HepG2 (cell line): ENCODE measurements around the gene OPTN. TPM values are rescaled to one million over a fixed set of nuclear protein-coding genes. Genes with fewer than 3 reads are reported as not detected.

Experiments
- ATAC-seq: fragments of 200-7000 bp; cut with Tn5 transposase; 3 replicates; pipeline ENCODE4 v1.9.1; 2020; ENCODE audit warnings: mild to moderate bottlenecking, moderate library complexity
- BruUV-seq: library from RNA; stranded (reverse); fragments of 400-500 nt; replicated peaks from 2 replicates; lab custom pipeline; 2021; lab: Mats Ljungman, UMichigan
- CTCF ChIA-PET: fragments of 300-600 bp; formaldehyde crosslinking; extraction: SDS; loops from one replicate; lab custom pipeline; 2021; ENCODE audit warnings: low total read pairs, inconsistent platforms, low intra/inter-chr PET ratio; lab: Yijun Ruan, JAX
- POLR2A ChIA-PET: fragments of 350-600 bp; sonication (Branson Sonifier 250); formaldehyde crosslinking; loops from one replicate; lab custom pipeline; 2020; ENCODE audit warnings: antibody characterized with exemption, inconsistent platforms; lab: Yijun Ruan, JAX
- DNase-seq: peaks from one replicate; pipeline ENCODE4 v3.0.0-alpha.2; 2015; ENCODE audit warnings: low spot score
- FAIRE-seq: peaks from 3 replicates; lab custom pipeline; 2011; peaks lifted over from hg19 to GRCh38; lab: Jason Lieb, UNC
- H2AFZ ChIP-seq: one replicate; pipeline ENCODE4 v1.6.1; 2011; ENCODE audit warnings: low read length, inconsistent platforms
- H3K27ac ChIP-seq: fragments of 300-600 bp; 3 replicates; pipeline ENCODE4 v1.8.0; 2011; ENCODE audit warnings: mixed run types, mild to moderate bottlenecking, mixed read lengths, low read length, inconsistent platforms; ENCODE audit not compliant: insufficient read depth; ENCODE audit errors: extremely low read length
- H3K27me3 ChIP-seq, 2 experiments: fragments of 200-600 bp in 1 of 2; 2 replicates in 1 of 2; 3 replicates in 1 of 2; pipeline versions ENCODE4 v1.6.0 to v1.8.0; 2011; ENCODE audit warnings: low read length in 2 of 2, mild to moderate bottlenecking in 2 of 2, moderate library complexity in 2 of 2, inconsistent platforms in 1 of 2; ENCODE audit not compliant: insufficient read depth in 2 of 2, control insufficient read depth in 1 of 2
- H3K36me3 ChIP-seq, 2 experiments: fragments of 200-600 bp in 1 of 2; replicated peaks in 1 of 2; 2 replicates in 1 of 2; 3 replicates in 1 of 2; pipeline versions ENCODE4 v1.5.1 to v1.8.0; 2011; ENCODE audit warnings: low read length in 2 of 2, inconsistent platforms in 1 of 2; ENCODE audit not compliant: insufficient read depth in 2 of 2, control insufficient read depth in 1 of 2
- H3K4me1 ChIP-seq: 2 replicates; pipeline ENCODE4 v1.5.1; 2012; ENCODE audit warnings: low read length, inconsistent platforms; ENCODE audit not compliant: insufficient read depth
- H3K4me2 ChIP-seq: 2 replicates; pipeline ENCODE4 v1.6.0; 2011; ENCODE audit warnings: low read depth, low read length, inconsistent platforms
- H3K4me3 ChIP-seq, 3 experiments: fragments of 200-600 bp in 1 of 3; sonication (generic), shearing (Covaris generic) in 1 of 3; replicated peaks in 1 of 3; 2 replicates each; pipeline ENCODE4 v1.5.1; 2011 to 2016; ENCODE audit warnings: low read length in 3 of 3, inconsistent platforms in 2 of 3, low read depth in 2 of 3, mild to moderate bottlenecking in 2 of 3, control low read depth in 1 of 3, mixed read lengths in 1 of 3; ENCODE audit not compliant: insufficient read depth in 1 of 3
- H3K79me2 ChIP-seq: one replicate; pipeline ENCODE4 v1.6.1; 2011; ENCODE audit warnings: low read length, inconsistent platforms; ENCODE audit not compliant: insufficient read depth
- H3K9ac ChIP-seq: 2 replicates; pipeline ENCODE4 v1.6.0; 2011; ENCODE audit warnings: mild to moderate bottlenecking, low read depth, low read length, inconsistent platforms; ENCODE audit not compliant: insufficient read depth
- H3K9me3 ChIP-seq: 2 replicates; pipeline ENCODE4 v1.5.1; 2012; ENCODE audit warnings: mild to moderate bottlenecking, low read length
- H4K20me1 ChIP-seq: 2 replicates; pipeline ENCODE4 v1.6.0; 2011; ENCODE audit warnings: inconsistent platforms, mild to moderate bottlenecking, low read length, moderate library complexity; ENCODE audit not compliant: insufficient read depth
- FOSL2 ChIP-seq: sonication (generic); formaldehyde crosslinking; IDR thresholded peaks from 2 replicates; pipeline ENCODE4 v1.4.0; 2020; ENCODE audit warnings: missing genetic modification reagents
- GATAD2A ChIP-seq: IDR thresholded peaks from 2 replicates; pipeline ENCODE4 v1.6.1; 2016
- MED1 ChIP-seq: sonication (generic); formaldehyde crosslinking; IDR thresholded peaks from 2 replicates; pipeline ENCODE4 v1.4.0; 2020; ENCODE audit warnings: missing genetic modification reagents
- NFKBIZ ChIP-seq: IDR thresholded peaks from 2 replicates; pipeline ENCODE4 v1.6.1; 2018; ENCODE audit warnings: missing genetic modification reagents, missing compliant biosample characterization
- STAG1 ChIP-seq: sonication (generic); formaldehyde crosslinking; IDR thresholded peaks from 2 replicates; pipeline ENCODE4 v1.4.0; 2020; ENCODE audit warnings: missing genetic modification reagents
- XRCC5 ChIP-seq: fragments of 200-400 bp; formaldehyde crosslinking; optimal IDR thresholded peaks from 2 replicates; pipeline ENCODE3; 2017; ENCODE audit warnings: mild to moderate bottlenecking, low read length
- YEATS4 ChIP-seq: sonication (generic); formaldehyde crosslinking; IDR thresholded peaks from 2 replicates; pipeline ENCODE4 v1.4.0; 2020; ENCODE audit warnings: missing genetic modification reagents, borderline replicate concordance
- ZFP36L1 ChIP-seq: sonication (generic); formaldehyde crosslinking; IDR thresholded peaks from 2 replicates; pipeline ENCODE4 v1.8.0; 2022; ENCODE audit warnings: mild to moderate bottlenecking, missing genetic modification reagents, moderate library complexity
- ZNF501 ChIP-seq: sonication (generic); formaldehyde crosslinking; IDR thresholded peaks from 2 replicates; pipeline ENCODE4 v1.5.1; 2020; ENCODE audit warnings: mild to moderate bottlenecking, moderate library complexity, missing genetic modification reagents
- ZNF605 ChIP-seq: sonication (generic); formaldehyde crosslinking; IDR thresholded peaks from 2 replicates; pipeline ENCODE4 v1.8.0; 2022; ENCODE audit warnings: mild to moderate bottlenecking, missing genetic modification reagents
- ZNF879 ChIP-seq: sonication (generic); formaldehyde crosslinking; IDR thresholded peaks from 2 replicates; pipeline ENCODE4 v1.8.1; 2023; ENCODE audit warnings: missing genetic modification reagents
- ZSCAN30 ChIP-seq: sonication (generic); formaldehyde crosslinking; IDR thresholded peaks from 2 replicates; pipeline ENCODE4 v1.5.0; 2020; ENCODE audit warnings: mild to moderate bottlenecking, missing genetic modification reagents
- WGBS: methylation state at CpG from one replicate; pipeline ENCODE4 v1.1.6; 2017; ENCODE audit warnings: low lambda C conversion rate; 5-methylcytosine and 5-hydroxymethylcytosine counted together
- in situ Hi-C: cut with HindIII; loops from 2 replicates; pipeline ENCODE4 v1.10.0; 2017; ENCODE audit warnings: low pct_unique_long_range_greater_than_20kb; ENCODE audit not compliant: extremely low pct_ligation_motif_present
- intact Hi-C: fragments of 100-400 bp; cut with micrococcal nuclease; formaldehyde crosslinking; loops from one replicate; pipeline ENCODE4 v1.10.0; 2022; ENCODE audit not compliant: unreplicated experiment
- polyA plus RNA-seq, 8 experiments: library from polyadenylated mRNA; depleted of rRNA in 3 of 8; stranded (reverse) in 7 of 8; unstranded in 1 of 8; fragments of >200 nt; fragmentation: Illumina TruSeq in 4 of 8; extraction: Trizol in 4 of 8; gene quantifications; 2 replicates each; pipeline versions ENCODE4 v1.2.1 to v1.2.3, GENCODE V29; 2011 to 2016; ENCODE audit warnings: low read depth in 4 of 8, missing spikeins in 1 of 8, mixed read lengths in 1 of 8; ENCODE audit not compliant: insufficient read depth in 1 of 8
- total RNA-seq, 5 experiments: library from RNA; depleted of rRNA; stranded (reverse); fragments of >200 nt; fragmentation: Illumina TruSeq; extraction: Trizol; gene quantifications; 2 replicates each; pipeline ENCODE4 v1.2.3, GENCODE V29; 2016; ENCODE audit warnings: low read depth in 1 of 5
- TF ChIP-seq, protein P1 (sequence below): sonication (generic); formaldehyde crosslinking; IDR thresholded peaks from 2 replicates; pipeline ENCODE4 v1.5.0; 2020; ENCODE audit warnings: mild to moderate bottlenecking, missing genetic modification reagents, moderate library complexity
- TF ChIP-seq, protein P2 (sequence below): sonication (generic); formaldehyde crosslinking; IDR thresholded peaks from 2 replicates; pipeline ENCODE4 v1.8.1; 2023; ENCODE audit warnings: mild to moderate bottlenecking, moderate library complexity, missing genetic modification reagents

OPTN gene
- total and polyA plus RNA-seq, 2 of the 13 experiments (the other 11 are each of a cell fraction or from before 2014, with no cell fraction given) = 13.4 to 46.6 TPM

DNA sequence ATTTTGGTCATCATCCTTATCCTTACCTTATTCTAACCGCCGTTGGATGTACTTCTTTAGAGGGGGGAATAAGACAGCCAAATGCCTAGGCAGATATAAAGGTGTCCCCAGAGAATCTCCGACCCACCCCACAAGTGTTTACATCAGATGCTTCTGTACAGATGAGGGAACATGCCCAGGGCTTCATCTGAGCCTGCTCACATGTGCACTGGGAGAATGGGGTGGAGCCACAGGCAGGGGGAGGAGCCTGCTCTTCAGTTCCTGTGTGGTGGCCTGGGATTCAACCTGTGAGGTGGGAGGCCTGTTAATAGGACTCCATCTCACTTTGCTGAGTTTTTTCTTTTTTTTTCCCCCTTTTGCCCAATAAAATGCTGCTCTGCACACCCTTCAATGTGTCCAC is 27.6 kb upstream of the OPTN start:
- no peaks in the 10 kb centered on the region for H3K4me1 ChIP-seq
- 47% methylated on average over 3 of the region's 3 CpGs for WGBS
- no peaks in the 10 kb centered on the region for H4K20me1 ChIP-seq
- no peak overlapping the region for H3K4me2 ChIP-seq
- no peak overlapping the region for H3K4me3 ChIP-seq
- TF ChIP-seq ZNF501 (CRISPR knock-in tag) = no peak
- CTCF ChIA-PET = no interaction called here
- intact Hi-C loops = no loop called here
- no peak for DNase-seq
- no peaks in the 10 kb centered on the region for H3K36me3 ChIP-seq
- no peak overlapping the region for H3K27ac ChIP-seq
- FAIRE-seq = no peak
- H3K27me3 ChIP-seq = peaks cover 0 to 16% of the 10 kb centered on the region in 2 experiments; a peak in 3 of 5 replicates
- ATAC-seq = no peak
- POLR2A ChIA-PET = no interaction called here
- BruUV-seq = no TSS peak
- H3K79me2 ChIP-seq = no peaks in the 10 kb centered on the region
- H3K9ac ChIP-seq = no peak overlapping the region
- H3K9me3 ChIP-seq = no peaks in the 10 kb centered on the region
- H2AFZ ChIP-seq = no peak overlapping the region
- in situ Hi-C loops = loop anchor here (10.0 kb wide), 1 partner anchor 358 kb away; no protein-coding TSS in a partner anchor

DNA sequence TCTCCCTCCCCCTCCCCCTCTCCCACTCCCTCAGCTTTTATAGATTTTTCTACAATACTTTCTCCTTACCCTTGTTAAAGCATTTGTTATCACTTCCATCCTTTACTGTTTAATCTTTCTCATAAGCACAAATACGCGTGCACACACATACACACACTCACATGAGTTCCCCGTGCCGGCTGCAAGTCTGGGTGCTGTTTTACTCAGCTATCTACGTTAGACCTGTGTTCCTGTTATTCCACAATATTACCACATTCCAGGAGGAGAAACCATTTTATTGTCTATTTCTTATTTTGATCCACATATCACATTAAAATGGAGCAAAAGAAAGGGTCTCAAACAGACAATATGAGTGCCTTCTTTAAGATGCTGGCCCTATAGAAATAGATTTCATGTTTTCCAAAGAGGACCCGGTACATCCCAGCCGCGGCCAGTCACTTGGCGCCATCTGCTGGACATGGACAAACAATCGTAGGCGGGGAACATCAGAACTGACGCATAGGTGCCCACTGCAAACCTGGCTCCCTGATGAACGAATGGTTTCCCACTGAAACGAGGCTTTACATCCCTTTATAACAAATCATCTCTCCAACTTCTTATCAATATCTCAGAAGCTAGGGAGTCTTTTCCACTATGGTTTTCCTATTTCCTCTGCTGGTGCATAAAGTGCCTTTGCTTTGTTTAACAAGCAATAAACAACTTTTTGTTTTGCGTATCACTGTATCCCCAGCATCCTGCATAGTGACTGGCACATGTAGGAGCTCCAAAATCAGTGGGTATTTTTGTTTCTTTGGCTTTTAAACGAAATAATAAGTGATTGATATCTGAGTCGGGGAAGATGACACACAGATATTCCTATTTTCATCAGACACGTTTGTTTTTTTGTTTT is 25.2 kb upstream of the OPTN start:
- ATAC-seq (peak; percentile 97), FAIRE-seq (peak; percentile 18), DNase-seq (peak; percentile 30)
- Histone ChIP-seq H3K36me3 (no peaks in the 10 kb centered on the region), H3K9ac (no peak overlapping the region), H3K4me3 (no peak overlapping the region), H3K79me2 (no peaks in the 10 kb centered on the region), H3K27ac (no peak overlapping the region), H3K4me2 (no peak overlapping the region), H2AFZ (no peak overlapping the region), H4K20me1 (no peaks in the 10 kb centered on the region), H3K9me3 (peaks cover 8% of the 10 kb centered on the region), H3K4me1 (peaks cover 3% of the 10 kb centered on the region; the same call in 1 of the 2 replicates), H3K27me3 (peaks cover 0 to 10% of the 10 kb centered on the region in 2 experiments; a peak in 2 of 5 replicates)
- in situ Hi-C loops (loop anchor here (10.0 kb wide), 1 partner anchor 360 kb away; no protein-coding TSS in a partner anchor), intact Hi-C loops (loop anchor here (1.0 to 2.0 kb wide), 3 partner anchors 173 to 368 kb away; no protein-coding TSS in a partner anchor)
- ChIA-PET CTCF (interaction anchor here (1.3 to 1.6 kb wide), 3 partner anchors 292 to 367 kb away, joined by 3 to 8 read pairs (median 5); no protein-coding TSS in a partner anchor), POLR2A (no interaction called here)
- WGBS = 13% methylated on average over 17 of the region's 18 CpGs
- no TSS peak for BruUV-seq
- no peak for TF ChIP-seq YEATS4
- peak; percentile 38 for TF ChIP-seq XRCC5
- TF ChIP-seq, protein P1, sequence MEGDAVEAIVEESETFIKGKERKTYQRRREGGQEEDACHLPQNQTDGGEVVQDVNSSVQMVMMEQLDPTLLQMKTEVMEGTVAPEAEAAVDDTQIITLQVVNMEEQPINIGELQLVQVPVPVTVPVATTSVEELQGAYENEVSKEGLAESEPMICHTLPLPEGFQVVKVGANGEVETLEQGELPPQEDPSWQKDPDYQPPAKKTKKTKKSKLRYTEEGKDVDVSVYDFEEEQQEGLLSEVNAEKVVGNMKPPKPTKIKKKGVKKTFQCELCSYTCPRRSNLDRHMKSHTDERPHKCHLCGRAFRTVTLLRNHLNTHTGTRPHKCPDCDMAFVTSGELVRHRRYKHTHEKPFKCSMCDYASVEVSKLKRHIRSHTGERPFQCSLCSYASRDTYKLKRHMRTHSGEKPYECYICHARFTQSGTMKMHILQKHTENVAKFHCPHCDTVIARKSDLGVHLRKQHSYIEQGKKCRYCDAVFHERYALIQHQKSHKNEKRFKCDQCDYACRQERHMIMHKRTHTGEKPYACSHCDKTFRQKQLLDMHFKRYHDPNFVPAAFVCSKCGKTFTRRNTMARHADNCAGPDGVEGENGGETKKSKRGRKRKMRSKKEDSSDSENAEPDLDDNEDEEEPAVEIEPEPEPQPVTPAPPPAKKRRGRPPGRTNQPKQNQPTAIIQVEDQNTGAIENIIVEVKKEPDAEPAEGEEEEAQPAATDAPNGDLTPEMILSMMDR (CRISPR knock-in tag) = peak; percentile 86
- TF ChIP-seq GATAD2A = 0 out of 2 replicates have a peak, but pooled peaks have one; percentile 16
- no peak for TF ChIP-seq NFKBIZ (CRISPR knock-in tag)
- TF ChIP-seq STAG1 (CRISPR knock-in tag) = peak; percentile 86
- no peak for TF ChIP-seq MED1
- no peak for TF ChIP-seq ZFP36L1 (CRISPR knock-in tag)
- TF ChIP-seq FOSL2 = no peak; the same call in 1 of the 2 replicates
- TF ChIP-seq, protein P2, sequence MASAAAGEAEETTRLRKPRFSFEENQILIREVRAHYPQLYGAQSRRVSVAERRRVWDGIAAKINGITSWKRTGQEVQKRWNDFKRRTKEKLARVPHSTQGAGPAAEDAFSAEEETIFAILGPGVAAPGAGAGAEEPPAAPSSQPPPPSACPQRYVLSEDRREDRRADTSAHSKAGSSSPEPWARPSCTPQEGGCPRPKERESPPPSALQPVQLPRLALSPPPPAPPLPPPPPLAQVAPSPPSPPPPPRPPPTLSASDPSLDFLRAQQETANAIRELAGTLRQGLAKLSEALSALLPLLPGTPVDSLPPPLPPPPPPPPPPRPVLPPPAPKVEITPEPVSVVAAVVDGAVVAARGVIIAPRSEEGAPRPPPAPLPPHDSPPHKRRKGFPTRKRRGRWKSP (CRISPR knock-in tag) = no peak
- no peak for TF ChIP-seq ZSCAN30 (CRISPR knock-in tag)
- no peak for TF ChIP-seq ZNF605
- TF ChIP-seq ZNF879 (CRISPR knock-in tag) = no peak
